ENCODE measurements around the gene CXorf58.
"Not testable (repeated sequence)": the region's sequence is repeated elsewhere in the genome, so short reads cannot be mapped to it uniquely, and the experiment has no call there.

Gene CXorf58, protein sequence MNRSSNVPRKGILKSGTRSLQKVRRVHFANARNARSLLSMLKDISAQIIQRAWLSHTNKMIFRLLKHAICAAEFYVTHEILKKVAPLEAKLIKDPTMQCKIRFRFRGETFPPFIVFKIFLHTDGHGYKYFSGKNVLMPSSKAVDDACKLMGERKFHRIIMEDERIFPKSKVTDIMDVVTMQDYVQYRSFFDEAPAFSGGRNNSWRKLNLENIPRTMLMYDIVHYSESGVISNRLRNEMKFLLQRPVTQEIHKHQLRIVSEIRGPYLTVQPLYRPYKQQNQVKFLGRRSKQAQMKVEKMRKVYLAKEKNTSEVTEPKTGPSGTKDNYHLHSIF

DNA sequence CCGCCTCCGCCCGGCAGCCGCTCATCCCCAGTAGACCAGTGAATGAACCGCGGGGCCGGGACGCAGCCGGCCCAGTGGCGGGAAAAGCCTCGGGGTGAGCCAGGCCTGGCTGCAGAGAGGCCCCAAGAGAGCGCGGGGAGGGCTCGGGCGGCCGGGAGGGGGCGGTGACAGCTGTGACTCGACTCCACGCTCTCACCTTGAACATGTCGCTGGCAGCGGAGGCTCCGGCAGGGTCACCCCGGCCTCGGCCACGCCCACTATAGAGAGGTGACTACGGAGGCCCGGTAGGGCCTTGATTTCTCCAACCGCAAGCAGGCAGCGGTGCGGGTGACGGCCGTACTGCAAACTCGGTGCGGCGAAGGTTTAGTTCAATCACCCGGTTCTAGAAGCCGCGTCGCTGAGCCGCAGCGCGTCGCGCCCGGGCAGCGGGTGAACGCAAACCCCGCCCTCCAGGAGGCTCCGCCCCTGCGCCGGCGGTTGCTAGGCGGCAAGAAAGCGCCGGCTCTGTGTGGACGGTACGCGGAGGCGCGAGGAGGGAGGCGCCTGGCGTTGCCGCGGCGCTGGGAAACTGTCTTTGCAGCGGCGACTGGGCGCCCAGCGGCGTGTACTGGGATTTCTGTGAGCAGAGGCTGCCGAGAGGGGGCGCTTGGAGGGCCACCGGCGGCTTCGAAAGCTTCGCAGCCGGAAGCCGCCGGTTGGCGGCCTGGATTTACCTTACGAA lies at the start of gene CXorf58, which contains the start of gene APOO:
CXorf58 (plus strand) TSS at position 509 of the 721 bp plus-strand sequence. CDS start 2,297 bp downstream, outside the sequence.
APOO (minus strand) TSS at position 441 of the 721 bp plus-strand sequence; CDS start at position 205, 236 bp downstream.
- DNase-seq, result peak; percentile 94

DNA sequence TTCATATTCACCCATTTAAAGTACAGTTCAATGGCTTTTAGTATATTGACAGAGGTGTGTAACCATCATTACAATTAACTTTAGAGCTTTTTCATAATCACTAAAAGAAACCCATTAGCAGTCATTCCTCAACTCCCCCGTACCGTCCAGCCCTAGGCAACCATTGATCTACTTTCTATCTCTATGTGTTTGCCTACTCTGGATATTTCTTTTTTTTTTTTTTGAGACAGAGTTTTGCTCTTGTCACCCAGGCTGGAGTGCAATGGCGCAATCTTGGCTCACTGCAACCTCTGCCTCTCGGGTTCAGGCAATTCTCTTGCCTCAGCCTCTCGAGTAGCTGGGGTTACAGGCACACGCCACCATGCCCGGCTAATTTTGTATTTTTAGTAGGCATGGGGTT lies 48.6 kb upstream of the CXorf58 start:
- not testable (repeated sequence) for DNase-seq

DNA sequence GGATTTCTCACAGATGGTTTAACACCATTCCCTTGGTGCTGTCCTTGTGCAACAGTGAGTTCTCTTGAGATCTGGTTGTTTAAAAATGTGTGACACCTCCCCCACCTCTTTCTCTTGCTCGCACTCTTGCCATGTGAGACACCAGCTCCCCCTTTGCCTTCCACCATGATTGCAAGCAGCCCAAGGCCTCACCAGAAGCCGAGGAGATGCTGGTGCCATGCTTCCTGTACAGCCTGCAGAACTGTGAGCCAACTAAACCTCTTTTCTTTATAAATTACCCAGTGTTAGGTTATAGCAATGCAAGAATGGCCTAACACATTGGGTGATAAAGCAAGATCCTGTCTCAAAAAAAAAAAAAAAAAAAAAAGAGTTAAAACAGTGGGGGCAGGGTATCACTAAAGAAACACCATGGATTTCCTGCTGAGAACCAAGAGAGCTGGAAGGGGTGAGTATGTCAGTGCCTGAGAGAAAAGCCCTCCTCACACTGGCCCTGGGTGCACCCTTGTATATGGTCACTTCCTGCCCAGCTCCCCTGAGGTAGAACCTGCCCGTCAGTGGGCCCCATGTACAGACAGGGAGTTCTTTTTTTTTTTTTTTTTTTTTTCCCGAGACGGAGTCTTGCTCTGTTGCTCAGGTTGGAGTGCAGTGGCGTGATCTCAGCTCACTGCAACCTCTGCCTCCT lies 46.5 kb upstream of the CXorf58 start:
- DNase-seq, result no peak

DNA sequence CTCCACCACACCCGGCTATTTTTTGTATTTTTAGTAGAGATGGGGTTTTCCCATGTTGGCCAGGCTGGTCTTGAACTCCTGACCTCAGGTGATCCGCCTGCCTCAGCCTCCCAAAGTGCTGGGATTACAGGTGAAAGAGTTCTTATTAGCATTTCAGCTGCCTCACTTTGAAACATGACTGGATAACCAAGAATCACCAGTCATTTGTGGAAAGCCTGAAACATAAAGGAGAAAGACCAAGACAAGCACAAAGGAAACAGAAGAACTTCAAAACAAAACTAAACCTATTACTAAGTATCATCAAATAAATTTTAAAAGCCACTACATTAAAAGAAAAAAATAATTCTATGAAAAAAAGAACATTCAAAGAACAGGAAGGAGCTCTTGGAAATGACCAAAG lies 45.9 kb upstream of the CXorf58 start:
- not testable (repeated sequence) for DNase-seq

DNA sequence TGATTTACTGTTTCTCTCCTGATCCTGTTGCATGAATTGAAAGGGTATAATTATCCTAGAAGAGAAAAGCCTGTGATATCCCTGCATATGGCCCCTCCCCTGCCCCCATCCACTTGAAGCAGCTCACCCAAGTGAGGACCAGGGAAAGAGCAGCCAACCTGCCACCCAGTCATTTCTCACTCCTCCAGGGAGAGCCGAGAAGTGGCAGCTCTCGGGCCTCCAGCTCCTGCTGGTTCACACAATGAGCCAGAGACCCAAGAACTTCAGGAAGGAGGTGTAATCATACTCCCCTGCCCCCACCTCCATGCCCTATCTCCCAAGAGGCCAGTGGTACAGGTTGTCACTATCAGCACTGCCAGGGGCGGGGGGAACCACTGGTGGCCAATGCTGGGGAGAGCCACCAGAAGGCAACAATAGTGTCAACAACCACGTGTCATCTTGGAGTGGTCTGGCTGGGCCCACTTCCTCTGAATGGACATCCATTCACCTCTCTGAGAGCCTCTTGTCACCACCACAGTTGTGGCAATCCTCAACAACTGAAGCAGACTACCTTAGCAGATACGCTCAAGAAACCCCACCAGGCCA lies 43.0 kb upstream of the CXorf58 start:
- no peak for DNase-seq

DNA sequence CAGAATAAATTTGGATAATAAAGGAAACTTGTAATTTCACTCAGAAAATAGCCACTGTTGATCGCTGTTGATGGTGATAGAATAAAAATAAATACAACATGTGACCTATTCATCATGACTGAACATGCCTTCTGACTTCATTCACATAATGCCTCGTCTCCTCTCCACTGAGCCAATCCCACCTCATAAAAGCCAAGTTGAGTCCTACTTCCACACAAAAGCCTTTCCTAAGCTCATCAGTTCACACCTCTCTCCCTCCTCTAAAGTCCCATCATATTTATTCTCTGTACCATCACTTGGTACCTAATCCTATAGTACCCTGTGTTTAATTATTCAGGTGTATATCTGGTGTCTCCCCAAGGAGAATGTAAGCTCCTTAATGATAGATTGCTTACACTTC lies 37.8 kb upstream of the CXorf58 start:
- no peak for DNase-seq

DNA sequence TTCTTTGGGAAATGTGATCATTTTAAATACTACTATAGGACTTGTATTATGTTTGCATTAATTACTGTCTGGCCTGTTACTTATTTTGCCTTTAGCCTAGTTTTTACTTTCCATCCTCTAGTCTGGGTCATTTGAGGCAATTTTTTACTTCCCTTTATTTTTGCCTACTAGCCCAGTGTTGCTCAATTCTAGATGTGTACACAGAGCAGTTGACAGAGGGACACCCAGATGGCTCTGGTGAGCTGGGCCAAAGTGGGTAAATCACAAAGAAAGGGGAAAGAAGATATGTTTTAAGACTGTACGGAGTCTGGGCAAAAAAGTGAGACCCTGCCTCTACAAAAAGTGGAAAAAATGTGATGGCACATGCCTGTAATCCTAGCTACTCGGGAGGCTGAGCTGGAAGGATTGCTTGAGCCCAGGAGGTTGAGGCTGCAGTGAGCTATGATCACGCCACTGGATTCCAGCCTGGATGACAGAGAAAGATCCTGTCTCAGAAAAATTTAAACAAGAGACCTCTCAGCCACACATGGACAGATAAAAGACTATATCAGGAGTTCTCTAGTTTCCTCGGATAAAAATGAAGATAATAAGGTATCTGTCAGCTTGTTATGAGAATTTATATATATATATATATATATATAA lies 35.8 kb upstream of the CXorf58 start:
- no peak for DNase-seq

DNA sequence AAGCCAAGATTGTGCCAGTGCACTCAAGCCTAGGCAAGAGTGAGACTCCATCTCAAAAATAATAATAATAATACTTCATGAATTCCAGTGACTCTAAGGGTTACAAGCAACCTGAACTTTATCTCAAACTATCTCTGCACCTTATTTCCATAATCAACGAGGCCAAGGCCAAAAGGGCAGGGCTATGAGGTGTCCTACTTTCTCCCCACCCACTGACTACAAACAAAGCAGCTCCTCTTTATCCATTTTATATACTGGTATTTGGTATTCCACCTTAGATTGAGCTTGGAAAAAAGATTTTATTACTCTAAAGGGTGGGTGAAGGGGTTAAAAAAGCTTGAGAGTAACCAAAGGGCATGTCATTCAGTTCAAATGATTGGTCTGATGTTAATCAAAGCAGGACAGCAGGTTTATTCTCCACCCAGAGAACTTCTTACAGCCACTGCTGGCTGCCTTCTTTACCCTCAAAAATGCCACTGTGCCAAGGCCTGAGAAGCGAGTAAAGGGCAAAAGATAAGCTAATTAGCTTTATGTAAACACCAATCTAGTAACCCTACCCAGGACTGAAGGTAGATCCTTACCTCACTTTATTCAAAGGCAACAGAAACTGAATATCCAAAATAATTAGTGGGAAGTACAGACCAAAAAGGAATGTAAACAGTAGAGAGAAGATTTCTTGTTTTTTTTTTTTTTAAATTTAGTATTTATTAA lies 28.3 kb upstream of the CXorf58 start:
- no peak for DNase-seq

DNA sequence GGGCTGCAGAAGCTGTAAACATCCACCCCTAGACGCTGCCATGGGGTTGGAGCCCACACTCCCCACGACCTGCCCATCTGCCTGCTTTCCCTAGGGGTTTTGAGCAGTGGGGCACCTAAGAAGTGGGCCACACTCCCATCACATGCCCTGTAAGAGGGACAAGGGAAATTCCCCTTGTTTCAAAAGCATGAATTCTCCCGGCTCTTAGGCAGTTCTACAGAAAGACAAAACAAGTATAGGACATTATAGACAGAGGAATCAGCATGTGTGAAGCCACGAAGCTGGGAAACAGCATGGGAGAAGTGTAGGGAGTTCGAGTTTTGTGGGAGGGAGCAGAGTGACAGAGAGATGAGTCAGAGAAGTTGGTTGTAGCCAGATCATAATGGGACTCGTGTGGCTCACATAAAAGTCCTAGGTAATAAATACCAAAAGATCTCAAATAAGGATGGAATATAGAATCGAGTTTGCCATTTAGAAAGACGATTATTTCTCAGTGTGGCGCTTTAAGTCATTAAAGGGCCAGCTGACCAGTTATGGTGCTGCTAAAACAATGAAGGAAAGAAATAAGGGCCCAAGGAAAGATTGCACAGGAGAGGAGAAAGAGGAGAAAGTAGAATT lies 24.0 kb upstream of the CXorf58 start:
- DNase-seq, result no peak

DNA sequence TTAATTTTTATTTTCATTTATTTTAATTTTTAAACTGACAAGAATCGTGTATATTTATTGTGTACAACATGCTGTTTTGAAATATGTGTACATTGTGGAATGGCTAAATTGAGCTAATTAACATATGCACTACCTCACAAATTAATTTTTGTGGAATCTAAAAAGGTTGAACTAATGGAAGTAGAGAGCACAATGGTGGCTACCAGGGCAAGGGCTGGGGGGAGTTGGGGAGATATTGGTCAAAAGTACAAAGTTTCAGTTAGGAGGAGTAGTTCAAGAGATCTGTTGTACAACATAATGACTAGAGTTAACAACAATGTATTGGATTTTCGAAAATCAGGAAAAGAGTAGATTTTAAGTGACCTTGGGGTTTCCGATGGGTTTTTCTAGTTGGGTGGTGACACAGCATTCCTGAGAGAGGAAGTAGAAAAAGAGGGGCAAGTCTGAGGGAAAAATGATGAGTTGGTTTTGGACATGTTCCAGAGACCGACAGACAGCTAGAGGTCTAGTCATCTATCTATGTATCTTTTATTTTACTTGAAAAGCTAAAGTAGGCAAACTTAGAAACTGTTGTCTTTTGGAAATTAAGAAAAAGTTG lies 23.3 kb upstream of the CXorf58 start:
- no peak for DNase-seq

DNA sequence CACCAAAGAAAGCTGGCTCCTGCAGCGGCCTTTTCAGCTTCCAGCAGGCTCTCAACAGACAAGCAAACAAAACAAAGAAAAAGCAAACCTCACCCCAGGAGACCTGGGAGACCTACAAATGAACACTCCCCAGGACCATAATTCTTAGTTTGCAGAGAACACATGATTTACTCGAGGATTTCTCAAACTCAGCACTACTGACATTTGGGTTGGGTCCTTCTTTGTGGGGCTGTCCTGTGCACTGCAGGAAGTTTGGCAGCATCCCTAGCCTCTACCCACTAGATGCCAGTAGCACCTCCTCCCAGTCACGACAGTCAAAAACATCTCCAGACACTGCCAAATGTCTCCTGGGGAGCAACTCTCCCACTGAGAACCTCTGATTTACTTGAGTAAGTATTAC lies 22.0 kb upstream of the CXorf58 start:
- peak; percentile 52 for DNase-seq

DNA sequence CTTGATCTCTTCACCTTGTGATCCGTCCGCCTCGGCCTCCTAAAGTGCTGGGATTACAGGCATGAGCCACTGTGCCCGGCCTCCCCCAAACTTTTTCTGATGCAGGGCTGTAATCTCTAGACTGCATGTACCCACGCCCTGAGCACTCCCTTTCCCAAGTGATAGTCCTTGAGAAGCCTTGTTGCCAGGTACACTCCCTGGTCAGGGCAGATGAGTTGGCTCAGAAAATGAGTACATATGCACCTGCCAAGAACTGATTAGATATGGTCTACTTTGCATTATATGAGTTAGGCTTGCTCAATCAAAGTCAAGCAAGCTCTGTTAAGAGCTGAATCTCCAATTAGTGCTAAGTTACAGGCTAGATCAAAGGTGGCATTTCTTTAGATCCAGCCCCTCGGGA lies 20.4 kb upstream of the CXorf58 start:
- no peak for DNase-seq

DNA sequence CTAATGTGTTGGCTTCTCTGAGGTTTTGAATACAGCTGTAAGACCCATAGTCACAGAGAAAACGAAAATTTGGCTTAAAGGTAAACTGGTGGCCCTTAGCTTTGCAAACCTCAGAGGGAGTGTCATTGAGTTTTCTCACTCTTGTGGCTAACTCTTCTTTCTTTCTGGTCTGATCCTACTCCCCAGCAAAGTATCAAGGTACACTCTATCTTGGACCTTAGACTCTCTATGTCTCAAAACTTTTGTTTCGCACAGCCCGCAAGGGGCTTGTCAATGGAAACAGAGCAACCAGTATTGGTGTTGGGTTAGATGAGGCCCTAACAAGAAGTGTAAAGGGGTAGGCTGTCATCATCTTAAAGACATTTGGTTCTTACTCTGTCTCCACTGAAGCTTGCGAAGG lies 19.9 kb upstream of the CXorf58 start:
- no peak for DNase-seq

DNA sequence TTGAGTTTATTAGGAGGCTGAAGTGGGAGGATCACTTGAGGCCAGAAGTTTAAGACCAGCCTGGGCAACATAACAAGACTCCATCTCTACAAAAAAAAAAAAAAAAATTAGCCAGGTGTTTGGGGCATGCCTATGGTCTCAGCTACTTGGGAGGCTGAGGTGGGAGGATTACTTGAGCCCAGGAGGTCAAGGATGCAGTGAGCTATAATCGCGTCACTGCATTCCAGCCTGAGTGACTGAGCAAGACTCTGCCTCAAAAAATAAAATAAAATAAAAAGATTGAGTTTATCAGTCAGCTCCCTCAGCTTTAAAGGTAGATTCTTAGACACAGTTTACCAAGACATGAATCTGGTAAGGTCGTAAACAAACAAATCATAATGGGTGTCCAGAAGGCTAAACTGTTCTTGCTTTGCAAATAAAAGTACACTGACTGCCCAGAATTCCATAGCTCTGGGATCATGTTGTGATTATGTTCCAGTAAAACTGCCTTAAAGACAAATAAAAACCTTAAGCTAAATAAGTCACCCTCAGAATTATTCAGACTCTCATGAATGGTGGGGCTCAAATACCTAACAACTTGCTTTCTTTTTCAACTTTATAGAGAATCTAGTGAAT lies 18.8 kb upstream of the CXorf58 start:
- no peak for DNase-seq

DNA sequence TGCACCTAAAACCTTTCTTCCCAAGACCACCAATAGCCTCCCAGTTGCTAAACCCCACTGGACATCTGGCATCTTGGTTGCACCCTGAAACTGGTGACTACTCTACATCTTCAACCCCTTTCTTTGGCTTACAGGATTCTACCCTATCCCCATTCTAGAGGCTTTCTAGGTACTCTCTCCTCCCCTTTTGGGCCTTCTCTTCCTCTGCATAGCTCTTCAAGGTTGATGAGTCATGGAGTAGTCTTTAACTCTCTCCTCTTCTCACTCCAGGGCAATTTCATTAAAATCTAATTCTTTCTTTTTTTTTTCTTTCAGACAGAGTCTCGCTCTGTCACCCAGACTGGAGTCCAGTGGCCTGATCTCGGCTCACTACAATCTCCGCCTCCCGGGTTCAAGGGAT lies 16.9 kb upstream of the CXorf58 start:
- DNase-seq, result no peak

DNA sequence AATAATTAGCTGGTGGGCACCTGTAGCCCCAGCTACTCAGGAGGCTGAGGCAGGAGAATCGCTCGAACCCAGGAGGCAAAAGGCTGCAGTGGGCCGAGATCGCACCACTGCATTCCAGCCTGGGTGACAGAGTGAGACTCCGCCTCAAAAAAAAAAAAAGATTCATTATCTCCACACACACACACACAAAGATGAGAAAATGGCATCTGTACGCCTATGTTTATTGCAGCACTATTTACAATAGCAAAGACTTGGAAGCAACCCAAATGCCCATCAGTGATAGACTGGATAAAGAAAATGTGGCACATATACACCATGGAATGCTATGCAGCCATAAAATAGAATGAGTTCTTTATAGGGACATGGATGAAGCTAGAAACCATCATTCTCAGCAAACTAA lies 12.8 kb upstream of the CXorf58 start:
- peak; percentile 5 for DNase-seq

DNA sequence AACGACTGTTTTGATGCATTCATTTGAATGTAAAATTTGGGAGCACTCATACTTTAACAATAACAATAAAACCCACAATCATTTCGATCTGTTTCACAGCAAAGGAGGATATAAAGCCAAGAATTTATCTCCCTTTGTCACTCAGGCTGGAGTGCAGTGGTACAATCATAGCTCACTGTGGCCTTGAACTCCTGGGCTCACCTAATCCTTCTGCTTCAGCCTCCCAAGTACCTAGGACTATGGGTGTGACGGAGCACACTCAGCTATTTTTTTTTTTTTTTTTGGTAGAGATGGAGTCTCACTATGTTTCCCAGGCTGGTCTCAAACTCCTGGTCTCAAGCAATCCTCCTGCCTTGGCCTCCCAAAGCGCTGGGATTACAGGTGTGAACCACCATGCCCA lies 11.3 kb upstream of the CXorf58 start:
- DNase-seq, result not testable (repeated sequence)

DNA sequence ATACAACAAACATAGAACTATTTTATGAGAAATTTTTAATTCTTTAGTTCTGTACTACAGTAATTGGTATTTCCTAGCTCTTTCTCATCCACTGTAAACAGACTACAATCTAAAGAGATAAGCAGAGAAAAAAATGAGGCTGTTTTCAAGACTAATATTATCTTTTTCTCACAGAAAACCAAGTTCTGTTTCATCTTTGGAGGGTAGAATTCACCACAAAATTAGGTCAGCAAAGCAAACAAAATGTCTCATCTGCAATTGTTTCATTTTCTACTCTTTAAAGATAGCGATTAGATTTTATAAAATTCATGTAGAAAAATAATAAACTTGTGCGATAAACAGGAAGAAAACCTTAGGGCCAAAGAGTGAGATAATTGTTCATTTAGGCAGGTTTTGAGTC lies 10.8 kb upstream of the CXorf58 start:
- DNase-seq, result no peak

DNA sequence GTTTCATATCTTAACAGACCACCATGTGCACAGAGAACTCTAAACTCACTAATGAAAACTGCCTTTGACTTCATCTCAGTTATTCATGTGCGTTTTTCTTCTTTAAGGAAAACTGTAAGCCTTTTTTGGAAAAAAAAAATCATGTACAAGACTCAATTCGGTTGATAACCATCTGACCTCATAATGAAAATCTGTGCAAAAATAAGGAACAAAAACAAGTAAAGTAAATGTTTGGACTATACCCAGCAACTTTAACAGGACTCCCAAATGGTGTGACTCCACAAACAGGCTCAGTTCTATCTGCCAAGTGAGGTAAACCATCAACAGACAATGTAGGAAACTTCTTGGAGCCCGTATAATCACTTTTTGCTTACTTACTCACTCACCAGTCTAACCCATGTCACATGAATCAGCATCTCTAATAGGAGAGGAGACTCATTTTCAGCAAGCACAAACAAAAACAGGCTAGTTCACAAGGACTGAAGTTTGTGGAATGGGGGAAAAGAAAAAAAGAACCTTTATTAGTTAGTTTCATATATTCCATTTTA lies 9.3 kb upstream of the CXorf58 start:
- DNase-seq, result no peak

DNA sequence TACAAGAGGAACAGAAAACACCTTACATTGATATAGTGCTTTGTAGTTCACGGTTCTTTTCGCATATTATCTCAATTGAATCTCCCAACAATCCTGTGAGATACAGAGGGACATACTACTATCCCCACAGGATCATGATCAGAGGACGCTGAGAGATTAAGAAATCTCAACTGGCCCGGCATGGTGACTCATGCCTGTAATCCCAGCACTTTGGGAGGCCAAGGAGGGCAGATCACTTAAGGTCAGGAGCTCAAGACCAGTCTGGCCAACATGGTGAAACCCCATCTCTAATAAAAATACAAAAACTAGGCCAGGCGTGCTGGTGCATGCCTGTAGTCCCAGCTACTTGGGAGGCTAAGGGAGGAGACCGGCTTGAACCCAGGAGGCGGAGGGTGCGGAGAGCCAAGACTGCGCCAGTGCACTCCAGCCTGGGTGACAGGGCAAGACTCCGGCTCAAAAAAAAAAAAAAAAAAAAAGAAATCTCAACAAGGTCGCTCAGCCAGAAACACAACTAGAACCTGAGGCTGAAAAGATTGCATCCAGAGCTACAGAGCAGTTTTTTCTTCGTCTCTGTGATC lies 7.5 kb upstream of the CXorf58 start:
- DNase-seq, result no peak

Measured in NCI-H345 (cell line).